ENCODE measurements around the gene USP47. TPM values are rescaled to one million over a fixed set of nuclear protein-coding genes. Genes with fewer than 3 reads are reported as not detected.

Gene USP47
- total RNA-seq, 1 donor from 2014 or later, result 69.4 TPM

DNA sequence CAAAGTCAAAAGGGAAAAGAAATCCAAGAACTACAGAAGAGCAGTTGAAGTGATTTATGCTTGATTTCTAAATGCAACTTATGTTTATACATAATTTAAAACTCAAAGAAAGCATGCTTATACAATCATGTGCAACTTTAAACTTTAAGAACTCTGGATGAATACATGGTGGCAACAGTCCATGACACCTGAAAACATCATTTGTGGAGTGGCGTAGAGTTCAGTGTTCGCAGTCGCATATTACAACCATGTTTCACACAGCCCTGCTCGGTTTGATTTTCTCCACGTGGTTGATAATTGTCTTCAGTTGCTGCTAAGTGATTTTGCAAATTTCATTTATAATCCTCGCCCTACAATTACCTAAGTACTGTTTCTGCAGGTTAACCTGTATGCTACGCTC lies 121.3 kb downstream of the USP47 start:
- Histone ChIP-seq H3K4me3 (ENCODE audit: low read length in 3 of 3) (no peak overlapping the region), H3K27me3 (ENCODE audit: control insufficient read depth in 3 of 3, insufficient read depth in 3 of 3, low read length in 3 of 3) (peaks cover 0 to 14% (median 12%) of the 10 kb centered on the region in 3 donors), H3K27ac (ENCODE audit: low read depth, low read length) (no peak overlapping the region), H3K36me3 (ENCODE audit: control insufficient read depth in 3 of 3, insufficient read depth in 3 of 3, low read length in 3 of 3) (peaks cover 0 to 4% (median under 1%) of the 10 kb centered on the region in 3 donors), H3K4me1 (ENCODE audit: control insufficient read depth in 3 of 3, insufficient read depth in 3 of 3, low read length in 3 of 3) (peaks cover 0 to 5% (median 2%) of the 10 kb centered on the region in 3 donors), H3K9ac (ENCODE audit: low read depth in 1 of 3, low read length in 3 of 3) (no peak overlapping the region), H3K9me3 (ENCODE audit: control insufficient read depth in 3 of 3, low read length in 3 of 3) (no peaks in the 10 kb centered on the region)

DNA sequence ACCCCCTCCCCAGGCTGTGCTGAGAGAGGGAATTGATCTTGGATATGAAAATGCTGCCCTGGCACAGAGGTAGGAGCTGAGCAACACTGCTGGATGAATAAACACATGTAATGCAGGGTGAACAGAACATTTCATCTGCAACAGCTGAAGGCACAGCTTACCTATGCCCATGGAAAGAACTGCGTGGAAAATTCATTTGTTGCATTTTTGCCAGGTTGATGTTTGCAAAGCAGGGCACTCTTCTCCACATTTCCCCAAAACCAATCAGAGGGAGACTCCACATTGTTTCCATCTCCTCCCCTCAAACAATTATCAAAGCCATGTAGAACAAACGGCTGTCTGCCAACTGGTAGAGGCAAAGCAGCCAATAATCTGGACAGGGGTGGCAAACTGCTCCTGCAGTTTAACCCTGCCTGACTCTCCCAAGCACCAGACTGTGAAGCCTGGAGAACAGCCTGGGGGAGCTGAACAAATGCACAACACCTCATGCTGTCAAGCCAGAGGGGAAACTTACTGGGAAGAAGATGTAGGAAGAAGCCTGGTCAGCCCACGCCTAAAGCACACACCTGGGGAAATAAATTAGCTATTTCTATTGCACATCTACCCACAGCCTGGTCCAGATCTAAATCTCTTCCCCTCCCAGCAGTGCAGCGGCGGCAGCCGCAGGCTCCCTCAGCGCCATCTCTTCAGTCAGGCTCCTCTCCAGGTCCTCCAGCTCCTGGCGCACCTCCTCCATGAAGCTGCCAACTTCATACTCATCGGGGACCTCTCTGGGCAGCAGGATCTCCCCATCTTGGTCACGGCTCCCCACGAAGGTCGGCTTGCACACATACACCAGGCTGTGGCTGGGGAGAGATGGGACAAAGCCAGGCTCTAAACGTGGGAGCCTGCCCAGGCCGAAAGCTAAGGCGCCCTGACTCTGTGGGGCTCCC lies 122.3 kb downstream of the USP47 start:
- Histone ChIP-seq H3K4me3 (ENCODE audit: low read length in 3 of 3) (no peak overlapping the region), H3K27ac (ENCODE audit: low read depth, low read length) (no peak overlapping the region), H3K9ac (ENCODE audit: low read depth in 1 of 3, low read length in 3 of 3) (no peak overlapping the region), H3K4me1 (ENCODE audit: control insufficient read depth in 3 of 3, insufficient read depth in 3 of 3, low read length in 3 of 3) (peaks cover 0 to 11% (median 5%) of the 10 kb centered on the region in 3 donors), H3K36me3 (ENCODE audit: control insufficient read depth in 3 of 3, insufficient read depth in 3 of 3, low read length in 3 of 3) (no peaks in the 10 kb centered on the region), H3K27me3 (ENCODE audit: control insufficient read depth in 3 of 3, insufficient read depth in 3 of 3, low read length in 3 of 3) (peaks cover 0 to 14% (median 12%) of the 10 kb centered on the region in 3 donors), H3K9me3 (ENCODE audit: control insufficient read depth in 3 of 3, low read length in 3 of 3) (no peaks in the 10 kb centered on the region)

- no peaks in the 10 kb centered on the region for H3K36me3 ChIP-seq (ENCODE audit: control insufficient read depth in 3 of 3, insufficient read depth in 3 of 3, low read length in 3 of 3)
- H3K27me3 ChIP-seq (ENCODE audit: control insufficient read depth in 3 of 3, insufficient read depth in 3 of 3, low read length in 3 of 3), result peaks cover 0 to 14% (median 12%) of the 10 kb centered on the region in 3 donors
- no peak overlapping the region for H3K4me3 ChIP-seq (ENCODE audit: low read length in 3 of 3)
- no peak overlapping the region for H3K9ac ChIP-seq (ENCODE audit: low read depth in 1 of 3, low read length in 3 of 3)
- H3K27ac ChIP-seq (ENCODE audit: low read depth, low read length), result no peak overlapping the region
- H3K9me3 ChIP-seq (ENCODE audit: control insufficient read depth in 3 of 3, low read length in 3 of 3), result no peaks in the 10 kb centered on the region
- H3K4me1 ChIP-seq (ENCODE audit: control insufficient read depth in 3 of 3, insufficient read depth in 3 of 3, low read length in 3 of 3), result peaks cover 0 to 15% (median 10%) of the 10 kb centered on the region in 3 donors
Observed at GRCh38 chr11:11964774-11965150, 123.0 kb downstream of the USP47 start.

DNA sequence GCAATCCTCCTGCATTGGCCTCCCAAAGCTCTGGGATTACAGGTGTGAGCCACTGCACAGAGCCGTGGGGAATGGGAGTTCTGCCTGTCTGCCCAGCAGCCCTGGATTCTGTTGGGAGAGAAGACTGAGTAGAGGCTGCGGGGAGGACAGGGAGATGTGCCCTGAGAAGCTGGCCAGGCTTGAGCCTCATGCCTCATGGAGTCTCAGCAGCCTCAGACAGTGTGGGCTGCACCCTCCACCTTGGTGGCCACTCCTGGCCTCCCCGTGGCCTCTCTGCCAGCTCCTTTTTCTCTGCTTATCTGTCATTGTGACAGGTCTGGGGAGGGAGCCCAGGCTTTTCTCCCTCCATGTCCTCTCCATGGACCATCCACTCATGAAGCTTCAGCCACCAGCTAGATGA lies 123.4 kb downstream of the USP47 start:
- Histone ChIP-seq H3K4me1 (ENCODE audit: control insufficient read depth in 3 of 3, insufficient read depth in 3 of 3, low read length in 3 of 3) (peaks cover 0 to 15% (median 10%) of the 10 kb centered on the region in 3 donors), H3K27ac (ENCODE audit: low read depth, low read length) (no peak overlapping the region), H3K36me3 (ENCODE audit: control insufficient read depth in 3 of 3, insufficient read depth in 3 of 3, low read length in 3 of 3) (no peaks in the 10 kb centered on the region), H3K4me3 (ENCODE audit: low read length in 3 of 3) (no peak overlapping the region), H3K9ac (ENCODE audit: low read depth in 1 of 3, low read length in 3 of 3) (no peak overlapping the region), H3K9me3 (ENCODE audit: control insufficient read depth in 3 of 3, low read length in 3 of 3) (no peaks in the 10 kb centered on the region), H3K27me3 (ENCODE audit: control insufficient read depth in 3 of 3, insufficient read depth in 3 of 3, low read length in 3 of 3) (peaks cover 0 to 14% (median 12%) of the 10 kb centered on the region in 3 donors)

GRCh38 chr11:11965656-11966353 lies 124.0 kb downstream of the USP47 start:
- Histone ChIP-seq H3K36me3 (ENCODE audit: control insufficient read depth in 3 of 3, insufficient read depth in 3 of 3, low read length in 3 of 3) (no peaks in the 10 kb centered on the region), H3K9ac (ENCODE audit: low read depth in 1 of 3, low read length in 3 of 3) (no peak overlapping the region), H3K9me3 (ENCODE audit: control insufficient read depth in 3 of 3, low read length in 3 of 3) (no peaks in the 10 kb centered on the region), H3K4me3 (ENCODE audit: low read length in 3 of 3) (no peak overlapping the region), H3K27ac (ENCODE audit: low read depth, low read length) (no peak overlapping the region), H3K27me3 (ENCODE audit: control insufficient read depth in 3 of 3, insufficient read depth in 3 of 3, low read length in 3 of 3) (peaks cover 0 to 14% (median 12%) of the 10 kb centered on the region in 3 donors), H3K4me1 (ENCODE audit: control insufficient read depth in 3 of 3, insufficient read depth in 3 of 3, low read length in 3 of 3) (peaks cover 6 to 15% (median 10%) of the 10 kb centered on the region in 3 donors)

GRCh38 chr11:11966354-11966741 lies 124.6 kb downstream of the USP47 start:
- H3K4me1 ChIP-seq (ENCODE audit: control insufficient read depth in 3 of 3, insufficient read depth in 3 of 3, low read length in 3 of 3), result peaks cover 7 to 15% (median 10%) of the 10 kb centered on the region in 3 donors
- peaks cover 0 to 14% (median 12%) of the 10 kb centered on the region in 3 donors for H3K27me3 ChIP-seq (ENCODE audit: control insufficient read depth in 3 of 3, insufficient read depth in 3 of 3, low read length in 3 of 3)
- H3K4me3 ChIP-seq (ENCODE audit: low read length in 3 of 3), result no peak overlapping the region
- no peak overlapping the region for H3K27ac ChIP-seq (ENCODE audit: low read depth, low read length)
- no peak overlapping the region for H3K9ac ChIP-seq (ENCODE audit: low read depth in 1 of 3, low read length in 3 of 3)
- no peaks in the 10 kb centered on the region for H3K9me3 ChIP-seq (ENCODE audit: control insufficient read depth in 3 of 3, low read length in 3 of 3)
- no peaks in the 10 kb centered on the region for H3K36me3 ChIP-seq (ENCODE audit: control insufficient read depth in 3 of 3, insufficient read depth in 3 of 3, low read length in 3 of 3)

- Histone ChIP-seq H3K9me3 (ENCODE audit: control insufficient read depth in 3 of 3, low read length in 3 of 3) (no peaks in the 10 kb centered on the region), H3K4me1 (ENCODE audit: control insufficient read depth in 3 of 3, insufficient read depth in 3 of 3, low read length in 3 of 3) (peaks cover 7 to 17% (median 11%) of the 10 kb centered on the region in 3 donors), H3K36me3 (ENCODE audit: control insufficient read depth in 3 of 3, insufficient read depth in 3 of 3, low read length in 3 of 3) (no peaks in the 10 kb centered on the region), H3K27me3 (ENCODE audit: control insufficient read depth in 3 of 3, insufficient read depth in 3 of 3, low read length in 3 of 3) (peaks cover 0 to 14% (median 12%) of the 10 kb centered on the region in 3 donors), H3K9ac (ENCODE audit: low read depth in 1 of 3, low read length in 3 of 3) (no peak overlapping the region), H3K27ac (ENCODE audit: low read depth, low read length) (no peak overlapping the region), H3K4me3 (ENCODE audit: low read length in 3 of 3) (no peak overlapping the region)
Observed at GRCh38 chr11:11966826-11967668, 125.3 kb downstream of the USP47 start.

DNA sequence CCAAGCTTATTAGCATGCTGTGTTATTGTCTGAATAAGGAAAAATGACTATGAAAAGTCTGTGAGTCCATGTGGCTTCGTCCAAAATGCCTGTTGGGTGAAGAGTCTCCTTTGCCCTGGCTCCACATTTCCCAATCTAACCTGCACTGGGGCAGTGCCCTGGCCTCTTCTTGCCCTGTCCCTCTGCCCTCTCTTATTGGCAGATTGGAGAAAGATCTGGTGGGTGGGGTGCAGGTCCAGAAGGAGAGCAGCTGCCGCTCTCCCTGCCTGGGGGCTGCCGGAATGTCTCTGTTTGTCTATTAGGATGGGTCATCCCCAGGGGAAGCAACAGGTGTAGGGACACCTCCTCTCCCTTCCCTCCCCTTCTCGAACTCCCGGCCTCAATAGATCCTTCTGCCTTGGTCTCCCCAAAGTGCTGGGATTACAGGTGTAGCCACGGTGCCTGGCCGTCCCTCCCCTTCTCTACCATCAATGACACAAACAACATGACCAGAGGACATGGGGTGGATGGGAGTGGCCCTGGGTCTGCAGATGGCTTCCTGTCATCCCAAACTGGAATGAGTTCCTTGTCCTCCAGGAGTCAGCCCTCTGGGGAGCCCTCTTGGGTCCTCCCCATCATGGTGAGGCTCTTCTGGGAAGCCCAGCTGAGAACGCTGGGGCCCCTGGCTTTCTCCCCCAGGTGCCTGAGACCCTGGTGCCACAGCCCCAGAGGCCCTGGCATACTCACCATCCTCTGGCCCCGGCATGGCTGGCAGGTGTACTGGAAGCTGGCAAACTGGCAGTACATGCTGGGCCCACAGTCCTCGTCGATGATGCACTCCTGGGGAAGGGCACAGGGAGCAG lies 126.1 kb downstream of the USP47 start:
- H3K27me3 ChIP-seq (ENCODE audit: control insufficient read depth in 3 of 3, insufficient read depth in 3 of 3, low read length in 3 of 3), result peaks cover 0 to 14% (median 12%) of the 10 kb centered on the region in 3 donors
- H3K9me3 ChIP-seq (ENCODE audit: control insufficient read depth in 3 of 3, low read length in 3 of 3), result no peaks in the 10 kb centered on the region
- H3K4me1 ChIP-seq (ENCODE audit: control insufficient read depth in 3 of 3, insufficient read depth in 3 of 3, low read length in 3 of 3), result peaks cover 8 to 24% (median 20%) of the 10 kb centered on the region in 3 donors
- no peak overlapping the region for H3K9ac ChIP-seq (ENCODE audit: low read depth in 1 of 3, low read length in 3 of 3)
- no peaks in the 10 kb centered on the region for H3K36me3 ChIP-seq (ENCODE audit: control insufficient read depth in 3 of 3, insufficient read depth in 3 of 3, low read length in 3 of 3)
- H3K4me3 ChIP-seq (ENCODE audit: low read length in 3 of 3), result no peak overlapping the region
- no peak overlapping the region for H3K27ac ChIP-seq (ENCODE audit: low read depth, low read length)
